ENCODE data around the gene CCDC70.

CCDC70 gene

GRCh38 chr13:51870616-51871015 lies 8.8 kb downstream of the CCDC70 start:
- H3K4me3 ChIP-seq (replicated peaks in 1 of 2; ENCODE audit: low read depth in 2 of 2, low read length in 2 of 2): no peak overlapping the region
- TF ChIP-seq CTCF (IDR thresholded peaks at IDR 0.05; ENCODE audit: low read depth, low read length): no peak
- no peak for DNase-seq (ENCODE audit: low read depth in 2 of 2)

GRCh38 chr13:51873117-51873798 lies 11.5 kb downstream of the CCDC70 start:
- no peak for TF ChIP-seq CTCF (IDR thresholded peaks at IDR 0.05; ENCODE audit: low read depth, low read length)
- no peak for DNase-seq (ENCODE audit: low read depth in 2 of 2)
- no peak overlapping the region for H3K4me3 ChIP-seq (replicated peaks in 1 of 2; ENCODE audit: low read depth in 2 of 2, low read length in 2 of 2)

- DNase-seq (ENCODE audit: low read depth in 2 of 2): no peak
- no peak overlapping the region for H3K4me3 ChIP-seq (replicated peaks in 1 of 2; ENCODE audit: low read depth in 2 of 2, low read length in 2 of 2)
- no peak for TF ChIP-seq CTCF (IDR thresholded peaks at IDR 0.05; ENCODE audit: low read depth, low read length)
Observed at GRCh38 chr13:51873837-51874236, 12.1 kb downstream of the CCDC70 start.

- H3K4me3 ChIP-seq (replicated peaks in 1 of 2; ENCODE audit: low read depth in 2 of 2, low read length in 2 of 2): no peak overlapping the region
- TF ChIP-seq CTCF (IDR thresholded peaks at IDR 0.05; ENCODE audit: low read depth, low read length): no peak
- DNase-seq (ENCODE audit: low read depth in 2 of 2): no peak
Observed at GRCh38 chr13:51874651-51875050, 12.9 kb downstream of the CCDC70 start.

GRCh38 chr13:51879133-51879532 lies 17.4 kb downstream of the CCDC70 start:
- H3K4me3 ChIP-seq (replicated peaks in 1 of 2; ENCODE audit: low read depth in 2 of 2, low read length in 2 of 2): no peak overlapping the region
- no peak for DNase-seq (ENCODE audit: low read depth in 2 of 2)
- no peak for TF ChIP-seq CTCF (IDR thresholded peaks at IDR 0.05; ENCODE audit: low read depth, low read length)

- no peak for TF ChIP-seq CTCF (IDR thresholded peaks at IDR 0.05; ENCODE audit: low read depth, low read length)
- no peak overlapping the region for H3K4me3 ChIP-seq (replicated peaks in 1 of 2; ENCODE audit: low read depth in 2 of 2, low read length in 2 of 2)
- no peak for DNase-seq (ENCODE audit: low read depth in 2 of 2)
Observed at GRCh38 chr13:51881296-51881695, 19.5 kb downstream of the CCDC70 start.

All from cardiac fibroblast (primary cell).